ENCODE measurements around the gene LYRM4.

Gene LYRM4

GRCh38 chr6:5238336-5238735 lies 22.4 kb downstream of the LYRM4 start:
- no peaks in the 10 kb centered on the region for H3K36me3 ChIP-seq (replicated peaks)

GRCh38 chr6:5237805-5238204 lies 22.9 kb downstream of the LYRM4 start:
- TF ChIP-seq, protein P1, sequence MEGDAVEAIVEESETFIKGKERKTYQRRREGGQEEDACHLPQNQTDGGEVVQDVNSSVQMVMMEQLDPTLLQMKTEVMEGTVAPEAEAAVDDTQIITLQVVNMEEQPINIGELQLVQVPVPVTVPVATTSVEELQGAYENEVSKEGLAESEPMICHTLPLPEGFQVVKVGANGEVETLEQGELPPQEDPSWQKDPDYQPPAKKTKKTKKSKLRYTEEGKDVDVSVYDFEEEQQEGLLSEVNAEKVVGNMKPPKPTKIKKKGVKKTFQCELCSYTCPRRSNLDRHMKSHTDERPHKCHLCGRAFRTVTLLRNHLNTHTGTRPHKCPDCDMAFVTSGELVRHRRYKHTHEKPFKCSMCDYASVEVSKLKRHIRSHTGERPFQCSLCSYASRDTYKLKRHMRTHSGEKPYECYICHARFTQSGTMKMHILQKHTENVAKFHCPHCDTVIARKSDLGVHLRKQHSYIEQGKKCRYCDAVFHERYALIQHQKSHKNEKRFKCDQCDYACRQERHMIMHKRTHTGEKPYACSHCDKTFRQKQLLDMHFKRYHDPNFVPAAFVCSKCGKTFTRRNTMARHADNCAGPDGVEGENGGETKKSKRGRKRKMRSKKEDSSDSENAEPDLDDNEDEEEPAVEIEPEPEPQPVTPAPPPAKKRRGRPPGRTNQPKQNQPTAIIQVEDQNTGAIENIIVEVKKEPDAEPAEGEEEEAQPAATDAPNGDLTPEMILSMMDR (IDR thresholded peaks at IDR 0.05; ENCODE audit: low read depth, low read length, missing control alignments) = no peak

More at GRCh38 chr6:5238336-5238735, 22.4 kb downstream of the LYRM4 start:
- no peak for DNase-seq
- Histone ChIP-seq H3K27me3 (replicated peaks) (no peaks in the 10 kb centered on the region), H3K27ac (no peak overlapping the region), H3K4me3 (ENCODE audit: low read depth, low read length) (no peak overlapping the region)
- TF ChIP-seq, protein P1 (IDR thresholded peaks at IDR 0.05; ENCODE audit: low read depth, low read length, missing control alignments) = no peak
- in situ Hi-C loops (cut with HindIII; ENCODE audit: low pct_ligation_motif_present, low sequenced_read_pairs) = no loop called here

GRCh38 chr6:5235830-5236229 lies 24.9 kb downstream of the LYRM4 start:
- in situ Hi-C loops (cut with HindIII; ENCODE audit: low pct_ligation_motif_present, low sequenced_read_pairs) = no loop called here
- no peaks in the 10 kb centered on the region for H3K36me3 ChIP-seq (replicated peaks)
- H3K4me3 ChIP-seq (ENCODE audit: low read depth, low read length) = no peak overlapping the region
- no peak overlapping the region for H3K27ac ChIP-seq
- no peaks in the 10 kb centered on the region for H3K27me3 ChIP-seq (replicated peaks)
- TF ChIP-seq, protein P1 (IDR thresholded peaks at IDR 0.05; ENCODE audit: low read depth, low read length, missing control alignments) = no peak
- no peak for DNase-seq

More at GRCh38 chr6:5237805-5238204, 22.9 kb downstream of the LYRM4 start:
- H3K27ac ChIP-seq = no peak overlapping the region
- H3K27me3 ChIP-seq (replicated peaks) = no peaks in the 10 kb centered on the region
- no peak for DNase-seq
- no peak overlapping the region for H3K4me3 ChIP-seq (ENCODE audit: low read depth, low read length)
- in situ Hi-C loops (cut with HindIII; ENCODE audit: low pct_ligation_motif_present, low sequenced_read_pairs) = no loop called here
- H3K36me3 ChIP-seq (replicated peaks) = no peaks in the 10 kb centered on the region

DNA sequence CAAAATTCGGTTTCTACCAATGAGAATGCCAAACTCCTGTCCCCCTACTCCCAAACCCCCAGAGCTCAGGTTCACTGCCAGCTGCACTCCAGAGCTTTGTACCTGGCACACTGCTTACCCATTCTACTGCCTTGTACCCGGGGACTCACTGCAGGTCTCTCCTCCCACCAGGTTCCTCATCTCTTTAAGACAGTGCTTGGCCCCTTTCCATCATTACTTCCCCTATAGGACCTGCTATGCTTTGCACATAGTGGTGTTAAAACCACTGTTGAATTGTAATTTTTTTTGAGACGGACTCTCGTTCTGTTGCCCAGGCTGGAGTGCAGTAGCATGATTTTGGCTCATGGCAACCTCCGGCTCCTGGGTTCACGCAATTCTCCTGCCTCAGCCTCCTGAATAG lies 25.9 kb downstream of the LYRM4 start:
- Histone ChIP-seq H3K4me3 (ENCODE audit: low read depth, low read length) (no peak overlapping the region), H3K27ac (no peak overlapping the region), H3K36me3 (replicated peaks) (no peaks in the 10 kb centered on the region), H3K27me3 (replicated peaks) (no peaks in the 10 kb centered on the region)
- in situ Hi-C loops (cut with HindIII; ENCODE audit: low pct_ligation_motif_present, low sequenced_read_pairs) = no loop called here
- TF ChIP-seq, protein P1 (IDR thresholded peaks at IDR 0.05; ENCODE audit: low read depth, low read length, missing control alignments) = no peak
- no peak for DNase-seq

DNA sequence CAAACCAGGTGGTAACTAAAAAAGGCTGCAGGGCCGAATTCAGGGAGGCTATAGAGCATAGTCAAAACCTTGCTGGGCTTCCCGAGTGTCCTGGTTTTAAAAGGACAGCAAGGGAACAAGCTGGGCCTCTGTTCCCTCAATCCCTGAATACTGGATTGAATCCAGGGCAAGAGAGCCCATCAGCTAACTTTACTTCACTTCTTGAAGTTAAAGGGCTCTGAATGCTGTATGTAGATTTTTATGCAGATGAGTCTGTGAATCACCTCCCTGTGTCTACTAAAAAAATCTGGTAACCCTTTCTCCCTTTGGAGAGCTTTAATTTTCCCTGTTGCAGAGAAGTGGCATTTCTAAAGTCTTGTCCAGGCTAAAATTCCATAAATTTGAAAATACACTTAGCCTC lies 29.5 kb downstream of the LYRM4 start:
- no peak for DNase-seq
- no peaks in the 10 kb centered on the region for H3K36me3 ChIP-seq (replicated peaks)
- H3K27ac ChIP-seq = peak overlapping the region; percentile 38
- TF ChIP-seq, protein P1 (IDR thresholded peaks at IDR 0.05; ENCODE audit: low read depth, low read length, missing control alignments) = no peak
- no peaks in the 10 kb centered on the region for H3K27me3 ChIP-seq (replicated peaks)
- H3K4me3 ChIP-seq (ENCODE audit: low read depth, low read length) = no peak overlapping the region
- in situ Hi-C loops (cut with HindIII; ENCODE audit: low pct_ligation_motif_present, low sequenced_read_pairs) = no loop called here

GRCh38 chr6:5230081-5230480 lies 30.7 kb downstream of the LYRM4 start:
- Histone ChIP-seq H3K27me3 (replicated peaks) (no peaks in the 10 kb centered on the region), H3K36me3 (replicated peaks) (no peaks in the 10 kb centered on the region), H3K4me3 (ENCODE audit: low read depth, low read length) (no peak overlapping the region), H3K27ac (peak overlapping the region; percentile 28)
- TF ChIP-seq, protein P1 (IDR thresholded peaks at IDR 0.05; ENCODE audit: low read depth, low read length, missing control alignments) = no peak
- in situ Hi-C loops (cut with HindIII; ENCODE audit: low pct_ligation_motif_present, low sequenced_read_pairs) = no loop called here
- no peak for DNase-seq
